ENCODE results near the gene PLEKHG5.

DNA sequence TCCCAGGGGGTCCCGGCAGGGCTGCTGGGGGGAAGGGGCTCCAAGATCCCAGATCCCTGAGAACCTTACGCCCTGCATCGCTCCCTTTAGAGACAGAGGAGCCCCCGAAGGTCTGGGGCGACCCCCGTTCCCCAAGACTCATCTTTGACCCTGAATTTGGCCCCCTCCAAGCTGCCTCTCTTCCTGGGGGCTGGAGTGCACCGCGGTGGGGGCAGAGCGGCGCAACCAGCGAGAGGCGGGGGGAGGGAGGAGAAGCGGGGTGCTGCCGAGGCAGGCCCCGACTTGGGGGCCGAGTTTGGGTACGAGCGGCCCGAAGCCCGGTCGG, 5.4 kb upstream of the PLEKHG5 start:
- TF ChIP-seq CTCF (IDR thresholded peaks at IDR 0.05) (no peak), POLR2A (IDR thresholded peaks at IDR 0.05) (no peak)
